Measurements from ENCODE around the gene ASS1. TPM values are rescaled to one million over a fixed set of nuclear protein-coding genes. Genes with fewer than 3 reads are reported as not detected.

The ASS1 gene
- total and polyA plus RNA-seq, 7 donors: 31.0 to 74.4 (median 67.0) TPM

GRCh38 chr9:130424595-130425454 lies 19.9 kb upstream of the ASS1 start:
- H3K27me3 ChIP-seq (ENCODE audit: insufficient read depth in 3 of 3, low read length in 2 of 3): peaks cover 0 to 24% (median 0%) of the 10 kb centered on the region in 3 donors
- intact Hi-C loops (cut with DNase I): no loop called here
- DNase-seq (no peak), ATAC-seq (no peak)
- no peak overlapping the region for H3K4me3 ChIP-seq
- TF ChIP-seq CTCF (IDR thresholded peaks at IDR 0.05): no peak
- no peaks in the 10 kb centered on the region for H3K4me1 ChIP-seq
- H3K36me3 ChIP-seq (ENCODE audit: insufficient read depth in 1 of 2, low read depth in 1 of 2): no peaks in the 10 kb centered on the region
- H3K9me3 ChIP-seq: no peaks in the 10 kb centered on the region
- no peak overlapping the region for H3K27ac ChIP-seq
- WGBS, 3 donors: 88 to 92% (median 89%) methylated on average over 24 of the region's 24 CpGs

GRCh38 chr9:130425741-130426466 lies 18.9 kb upstream of the ASS1 start:
- Histone ChIP-seq H3K4me1 (no peaks in the 10 kb centered on the region), H3K4me3 (no peak overlapping the region), H3K27ac (no peak overlapping the region), H3K36me3 (ENCODE audit: insufficient read depth in 1 of 2, low read depth in 1 of 2) (no peaks in the 10 kb centered on the region), H3K27me3 (ENCODE audit: insufficient read depth in 3 of 3, low read length in 2 of 3) (peaks cover 0 to 24% (median 0%) of the 10 kb centered on the region in 3 donors), H3K9me3 (no peaks in the 10 kb centered on the region)
- intact Hi-C loops (cut with DNase I): no loop called here
- no peak for TF ChIP-seq CTCF (IDR thresholded peaks at IDR 0.05)
- WGBS, 3 donors: 80 to 92% (median 85%) methylated on average over 21 of the region's 21 CpGs
- ATAC-seq (no peak), DNase-seq (no peak)

GRCh38 chr9:130426467-130426773 lies 18.3 kb upstream of the ASS1 start:
- Histone ChIP-seq H3K9me3 (no peaks in the 10 kb centered on the region), H3K4me1 (no peaks in the 10 kb centered on the region), H3K27me3 (ENCODE audit: insufficient read depth in 3 of 3, low read length in 2 of 3) (peaks cover 0 to 24% (median 0%) of the 10 kb centered on the region in 3 donors), H3K36me3 (ENCODE audit: insufficient read depth in 1 of 2, low read depth in 1 of 2) (no peaks in the 10 kb centered on the region), H3K27ac (no peak overlapping the region), H3K4me3 (no peak overlapping the region)
- no peak for DNase-seq
- 58 to 81% (median 64%) methylated on average over 8 of the region's 8 CpGs for WGBS, 3 donors
- no peak for TF ChIP-seq CTCF (IDR thresholded peaks at IDR 0.05)
- ATAC-seq: no peak
- intact Hi-C loops (cut with DNase I): no loop called here

GRCh38 chr9:130426883-130427282 lies 17.9 kb upstream of the ASS1 start:
- no peak for TF ChIP-seq CTCF (IDR thresholded peaks at IDR 0.05)
- WGBS, 3 donors: 37 to 51% (median 43%) methylated on average over 10 of the region's 10 CpGs
- Histone ChIP-seq H3K4me3 (no peak overlapping the region), H3K9me3 (no peaks in the 10 kb centered on the region), H3K27me3 (ENCODE audit: insufficient read depth in 3 of 3, low read length in 2 of 3) (peaks cover 0 to 20% (median 0%) of the 10 kb centered on the region in 3 donors), H3K4me1 (no peaks in the 10 kb centered on the region), H3K27ac (no peak overlapping the region), H3K36me3 (ENCODE audit: insufficient read depth in 1 of 2, low read depth in 1 of 2) (no peaks in the 10 kb centered on the region)
- peak; percentile 46 to 76 (median 66) for ATAC-seq
- intact Hi-C loops (cut with DNase I): no loop called here
- DNase-seq: peak; percentile 59 to 77
